Stimulated activated CD4-positive, alpha-beta T cell treated with anti-CD3 and anti-CD28 coated beads, Interleukin-12 subunit alpha, Interleukin-12 subunit beta, amount 100 ng/mL, for 4 hours (primary cell): ENCODE measurements around the gene CENPC.
"Not testable (repeated sequence)": the region's sequence is repeated elsewhere in the genome, so short reads cannot be mapped to it uniquely, and the experiment has no call there.

Source experiments
- DNase-seq: peaks from one replicate; pipeline ENCODE4 v3.0.0-alpha.2; 2020

CENPC gene

DNA sequence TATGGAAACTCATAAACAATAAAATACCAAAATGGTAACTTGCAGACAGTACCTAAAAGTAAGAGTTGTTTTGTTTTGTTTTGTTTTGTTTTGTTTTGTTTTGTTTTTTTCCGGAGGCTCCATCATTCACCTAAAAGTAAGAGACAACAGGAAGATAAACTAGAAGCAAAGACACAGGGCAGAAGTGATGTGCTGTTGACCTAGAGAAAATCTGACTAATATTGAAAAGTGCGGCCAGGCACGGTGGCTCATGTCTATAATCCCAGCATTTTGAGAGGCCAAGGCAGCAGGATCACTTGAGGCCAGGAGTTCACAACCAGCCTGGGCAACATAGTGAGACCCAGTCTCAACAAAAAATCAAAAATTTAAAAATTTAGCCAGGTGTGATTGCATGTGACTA, 5.6 kb upstream of the CENPC start:
- DNase-seq = no peak

- no peak for DNase-seq
Measured at GRCh38 chr4:67550451-67550850, 5.1 kb upstream of the CENPC start.

- no peak for DNase-seq
Measured at GRCh38 chr4:67549123-67549522, 3.8 kb upstream of the CENPC start.

DNA sequence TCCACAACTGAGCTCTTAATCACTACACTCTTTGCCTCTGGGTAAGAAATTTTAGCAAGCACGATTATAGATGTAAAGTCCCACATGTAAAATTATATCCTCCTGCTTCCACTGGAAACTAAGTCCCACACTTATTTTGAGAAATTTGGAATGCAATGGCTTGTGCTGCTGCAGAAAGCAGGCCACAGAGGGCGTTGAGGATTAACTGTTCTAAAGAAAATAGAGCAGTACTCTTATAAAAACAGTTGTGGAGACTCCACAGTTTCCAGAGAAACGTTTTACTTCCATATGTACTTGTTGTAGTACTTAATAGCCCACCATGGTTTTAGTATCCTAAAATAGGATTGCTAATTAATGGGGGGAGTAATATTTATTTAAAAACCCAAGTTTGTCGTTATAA, 1.7 kb upstream of the CENPC start:
- no peak for DNase-seq

DNA sequence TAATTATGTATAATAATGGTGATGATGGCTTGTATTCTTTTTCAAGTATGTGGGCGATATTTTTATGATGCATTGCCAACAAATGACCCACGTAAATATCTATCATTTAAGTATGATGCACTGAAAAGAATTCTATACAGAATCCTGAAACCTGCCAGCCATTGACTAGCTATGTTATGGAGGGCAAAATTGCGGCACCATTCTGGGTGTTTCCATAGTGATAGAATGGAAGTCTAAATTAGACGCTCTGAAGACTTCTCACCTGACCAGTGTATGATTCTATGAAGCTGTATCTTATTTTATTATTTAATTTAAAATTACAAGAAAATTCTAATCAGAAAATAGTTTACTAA, 677 bp upstream of the CENPC start:
- DNase-seq = no peak

DNA sequence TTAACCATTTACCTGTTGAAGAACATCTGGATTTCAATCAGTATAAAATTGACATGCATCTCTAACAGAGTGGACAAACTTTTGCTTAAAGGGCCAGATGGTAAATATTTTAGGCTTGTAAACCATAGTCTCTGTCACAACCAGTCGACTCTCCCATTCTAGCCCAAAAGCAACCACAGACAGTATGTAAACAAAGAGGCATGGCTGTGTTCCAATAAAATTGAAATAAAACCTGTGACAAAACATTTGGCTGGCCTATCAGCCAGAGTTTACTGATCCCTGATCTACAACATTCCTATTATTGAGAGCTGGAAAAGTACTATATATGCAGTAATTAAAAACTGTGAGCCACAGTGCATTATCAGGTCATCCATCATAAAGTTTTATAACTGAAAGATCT, 3.2 kb downstream of the CENPC start:
- no peak for DNase-seq

DNA sequence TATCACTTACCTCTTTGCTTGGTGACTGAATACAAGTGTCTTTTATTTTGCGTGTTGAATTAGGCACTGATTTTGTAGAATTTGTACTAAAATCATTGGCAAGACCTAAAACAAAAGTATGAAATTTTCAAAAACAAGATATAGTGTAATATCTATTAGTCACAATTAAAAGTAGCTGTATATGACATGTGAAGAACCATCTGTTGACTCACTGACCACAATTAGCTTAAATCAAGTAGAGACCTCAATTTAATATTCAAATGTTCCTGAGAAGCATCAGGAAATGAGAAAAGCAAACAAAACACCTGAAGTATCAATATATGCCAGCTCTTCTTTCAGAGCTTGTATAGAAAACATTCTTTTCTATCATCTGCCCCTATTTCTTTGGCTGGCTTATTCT, 5.5 kb downstream of the CENPC start:
- DNase-seq = no peak

- DNase-seq = no peak
Measured at GRCh38 chr4:67535280-67535840, 9.9 kb downstream of the CENPC start.

DNA sequence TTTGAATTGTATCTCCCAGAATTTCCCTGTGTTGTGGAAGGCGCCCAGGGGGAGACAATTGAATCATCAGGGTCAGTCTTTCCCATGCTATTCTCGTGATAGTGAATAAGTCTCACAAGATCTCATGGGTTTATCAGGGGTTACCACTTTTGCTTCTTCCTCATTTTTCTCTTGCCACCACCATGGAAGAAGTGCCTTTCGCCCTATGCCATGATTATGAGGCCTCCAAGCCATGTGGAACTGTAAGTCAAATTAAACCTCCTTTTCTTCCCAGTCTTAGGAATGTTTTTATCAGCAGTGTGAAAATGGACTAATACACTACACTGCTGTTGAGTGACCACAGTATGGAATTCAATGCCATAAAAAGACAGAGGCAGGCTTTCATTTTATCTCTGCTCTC, 12.2 kb downstream of the CENPC start:
- no peak for DNase-seq

DNA sequence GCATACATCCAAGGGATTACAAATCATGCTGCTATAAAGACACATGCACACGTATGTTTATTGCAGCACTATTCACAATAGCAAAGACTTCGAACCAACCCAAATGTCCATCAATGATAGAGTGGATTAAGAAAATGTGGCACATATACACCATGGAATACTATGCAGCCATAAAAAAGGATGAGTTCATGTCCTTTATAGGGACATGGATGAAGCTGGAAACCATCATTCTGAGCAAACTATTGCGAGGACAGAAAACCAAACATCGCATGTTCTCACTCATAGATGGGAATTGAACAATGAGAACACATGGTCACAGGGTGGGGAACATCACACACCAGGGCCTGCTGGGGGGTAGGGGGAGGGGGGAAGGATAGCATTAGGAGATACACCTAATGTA, 12.9 kb downstream of the CENPC start:
- DNase-seq = not testable (repeated sequence)

GRCh38 chr4:67531379-67531962, 13.8 kb downstream of the CENPC start:
- DNase-seq = no peak

- not testable (repeated sequence) for DNase-seq
Measured at GRCh38 chr4:67524140-67524539, 21.2 kb downstream of the CENPC start.

- no peak for DNase-seq
Measured at GRCh38 chr4:67522851-67523671, 22.2 kb downstream of the CENPC start.

- no peak for DNase-seq
Measured at GRCh38 chr4:67522230-67522629, 23.1 kb downstream of the CENPC start.

DNA sequence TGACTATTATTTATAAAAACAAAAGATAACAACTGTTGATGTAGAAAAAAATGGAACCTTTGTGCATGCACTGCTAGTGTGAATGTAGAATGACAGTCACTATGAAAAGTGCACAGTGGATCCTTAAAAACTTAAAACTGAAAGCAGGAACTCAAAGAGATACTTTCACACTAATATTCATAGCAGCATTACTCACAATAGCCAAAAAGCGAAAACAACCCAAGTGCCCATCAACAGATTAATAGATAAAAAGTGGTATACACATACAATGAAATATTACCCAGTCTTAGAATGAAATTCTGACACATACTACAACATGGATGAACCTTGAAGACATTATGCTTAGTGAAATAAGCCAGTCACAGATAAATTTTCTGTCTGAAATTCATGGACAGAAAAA, 23.8 kb downstream of the CENPC start:
- no peak for DNase-seq

GRCh38 chr4:67520141-67520540, 25.2 kb downstream of the CENPC start:
- DNase-seq = no peak

GRCh38 chr4:67512501-67512900, 32.8 kb downstream of the CENPC start:
- DNase-seq = no peak

- no peak for DNase-seq
Measured at GRCh38 chr4:67500373-67500772, 44.9 kb downstream of the CENPC start.

DNA sequence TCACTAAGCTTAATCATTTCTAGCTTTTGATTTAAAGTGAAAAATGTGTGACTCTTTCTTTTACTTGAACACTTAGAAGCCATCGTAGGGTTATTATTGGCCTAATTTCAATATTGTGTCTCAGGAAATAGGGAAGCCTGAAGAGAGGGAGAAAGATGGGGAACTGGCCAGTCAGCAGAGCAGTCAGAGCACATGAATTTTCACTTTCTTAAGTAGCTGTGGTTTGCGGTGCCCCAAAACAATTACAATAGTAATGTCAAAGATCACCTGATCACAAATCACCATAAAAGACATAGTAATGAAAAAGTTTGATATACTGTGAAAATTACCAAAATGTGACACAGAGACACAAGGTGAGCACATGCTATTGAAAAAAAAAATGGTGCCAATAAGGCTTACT, 45.5 kb downstream of the CENPC start:
- no peak for DNase-seq

- DNase-seq = no peak
Measured at GRCh38 chr4:67483868-67484602, 61.3 kb downstream of the CENPC start.

GRCh38 chr4:67480810-67481209, 64.5 kb downstream of the CENPC start:
- no peak for DNase-seq

DNA sequence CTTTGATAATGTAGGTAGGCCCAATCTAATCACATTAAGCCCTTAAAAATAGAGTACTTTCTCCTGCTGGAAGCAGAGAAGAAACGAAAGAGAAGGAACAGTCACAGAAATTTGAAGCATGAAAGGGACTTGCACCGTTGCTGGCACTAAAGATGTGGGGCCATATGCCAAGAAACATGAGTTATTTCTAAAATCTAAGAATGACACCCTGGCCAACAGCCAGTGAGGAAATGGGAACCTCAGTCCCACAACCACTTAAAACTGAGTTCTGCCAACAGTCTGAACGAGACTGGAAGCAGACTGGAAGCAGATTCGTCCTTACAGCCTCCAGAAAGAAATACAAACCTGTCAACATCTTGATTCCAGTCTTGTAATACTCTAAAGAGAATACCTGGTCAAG, 70.1 kb downstream of the CENPC start:
- no peak for DNase-seq

- no peak for DNase-seq
Measured at GRCh38 chr4:67470871-67471270, 74.4 kb downstream of the CENPC start.

DNA sequence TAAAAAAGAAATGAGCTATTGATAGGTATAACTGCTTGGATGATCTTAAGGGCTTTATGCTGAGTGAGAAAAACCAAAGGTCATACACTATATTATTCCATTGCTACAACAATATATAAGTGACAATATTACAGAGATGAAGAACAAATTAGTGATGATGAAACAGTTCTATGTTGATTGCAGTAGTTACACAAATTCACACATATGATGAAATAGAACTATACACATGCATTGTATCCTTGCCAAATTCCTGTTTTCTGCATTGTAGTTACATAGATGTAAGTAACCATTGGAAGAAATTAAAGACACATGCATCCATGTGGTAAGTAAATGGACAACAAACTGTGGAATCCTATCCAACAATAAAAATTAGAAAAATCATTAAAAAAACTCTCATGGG, 76.5 kb downstream of the CENPC start:
- DNase-seq = no peak
